ENCODE data around the gene ZNF335.
"Not testable (repeated sequence)": the region's sequence is repeated elsewhere in the genome, so short reads cannot be mapped to it uniquely, and the experiment has no call there.

The ZNF335 gene

GRCh38 chr20:45910670-45911485 lies 61.1 kb downstream of the ZNF335 start:
- DNase-seq (ENCODE audit: low read depth in 2 of 2): peak; percentile 99 to 100

DNA sequence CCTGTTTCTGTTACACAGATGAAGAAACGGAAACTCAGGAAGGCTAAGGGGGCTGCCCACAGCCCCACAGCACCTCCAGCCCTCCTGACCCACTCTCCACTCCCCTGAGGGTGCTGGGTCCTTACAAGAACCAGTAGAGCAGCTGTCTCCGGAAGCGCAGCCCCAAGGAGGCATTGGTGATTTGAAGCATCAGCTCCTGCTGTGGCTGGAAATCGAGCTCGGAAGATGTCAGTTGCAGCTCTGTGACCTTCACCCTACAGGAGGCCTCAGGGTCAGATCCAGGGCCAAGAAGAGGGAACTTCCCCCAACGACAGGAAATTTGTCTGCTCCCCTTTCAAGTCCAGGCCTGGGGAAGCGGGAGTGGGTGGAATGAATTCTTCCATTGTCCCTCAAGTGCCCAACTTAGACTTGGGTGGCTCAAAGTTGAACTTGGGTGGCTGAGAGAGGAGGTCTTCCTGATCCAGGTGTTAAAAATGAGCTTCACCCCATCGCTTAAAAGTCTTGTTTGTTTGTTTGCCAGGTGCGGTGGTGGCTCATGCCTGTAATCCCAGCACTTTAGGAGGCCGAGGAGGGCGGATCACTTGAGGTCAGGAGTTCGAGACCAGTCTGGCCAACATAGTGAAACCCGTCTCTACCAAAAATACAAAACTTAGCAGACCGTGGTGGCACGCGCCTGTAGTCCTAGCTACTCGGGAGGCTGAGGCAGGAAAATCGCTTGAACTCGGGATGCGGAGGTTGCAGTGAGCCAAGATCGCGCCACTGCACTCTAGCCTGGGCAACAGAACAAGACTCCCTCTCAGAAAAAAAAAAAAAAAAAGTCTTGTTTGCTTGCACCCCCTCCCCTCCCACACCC lies 62.0 kb downstream of the ZNF335 start:
- no peak for DNase-seq (ENCODE audit: low read depth in 2 of 2)

- DNase-seq (ENCODE audit: low read depth in 2 of 2): no peak
Observed at GRCh38 chr20:45909336-45909808, 62.6 kb downstream of the ZNF335 start.

- DNase-seq (ENCODE audit: low read depth in 2 of 2): no peak
Observed at GRCh38 chr20:45908084-45908483, 63.9 kb downstream of the ZNF335 start.

GRCh38 chr20:45907219-45907948 lies 64.6 kb downstream of the ZNF335 start:
- DNase-seq (ENCODE audit: low read depth in 2 of 2): no peak

- DNase-seq (ENCODE audit: low read depth in 2 of 2): no peak
Observed at GRCh38 chr20:45905505-45906079, 66.4 kb downstream of the ZNF335 start.

DNA sequence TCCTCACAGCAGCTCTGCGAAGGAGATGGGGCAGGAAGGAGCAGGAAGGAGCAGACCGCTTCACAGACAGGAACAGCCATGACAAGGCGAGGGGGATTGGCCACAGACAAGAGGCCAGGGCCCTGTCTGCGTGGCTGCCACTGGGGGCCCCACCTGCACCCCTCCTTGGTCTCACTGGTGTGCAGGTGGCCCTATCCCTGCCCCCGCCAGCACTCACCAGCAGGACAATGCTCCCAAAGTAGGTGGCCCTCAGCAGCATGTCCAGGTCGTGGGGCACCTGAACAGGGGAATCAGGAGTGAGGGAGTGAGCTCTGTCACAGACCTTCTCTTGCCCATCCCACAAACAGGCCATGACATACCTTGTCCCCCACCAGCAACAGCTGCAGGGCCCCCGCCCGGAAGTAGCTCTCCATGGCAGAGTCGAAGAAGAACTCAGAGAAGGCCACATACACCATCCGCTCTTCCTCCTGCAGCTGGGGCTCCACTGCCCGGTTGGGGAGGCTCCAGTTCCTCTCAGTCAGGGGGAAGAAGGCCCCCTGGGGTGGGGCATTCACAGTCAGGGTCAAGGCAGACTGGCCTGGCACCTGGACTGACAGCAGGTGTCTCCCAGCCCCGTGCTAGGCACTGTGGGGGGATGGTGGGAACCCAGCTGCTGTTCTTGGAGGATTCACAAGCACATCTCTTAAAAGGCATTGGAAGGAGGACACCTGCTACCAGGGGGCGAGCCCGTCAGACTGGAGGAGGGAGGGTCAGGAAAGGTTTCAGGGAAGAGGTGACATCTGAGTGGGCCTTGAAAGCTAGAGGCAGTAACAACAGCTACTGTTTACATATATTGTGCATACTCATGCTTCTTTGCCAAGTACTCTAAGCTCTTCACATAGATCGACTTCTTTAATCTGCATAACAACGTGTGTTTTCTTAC lies 67.2 kb downstream of the ZNF335 start:
- no peak for DNase-seq (ENCODE audit: low read depth in 2 of 2)

DNA sequence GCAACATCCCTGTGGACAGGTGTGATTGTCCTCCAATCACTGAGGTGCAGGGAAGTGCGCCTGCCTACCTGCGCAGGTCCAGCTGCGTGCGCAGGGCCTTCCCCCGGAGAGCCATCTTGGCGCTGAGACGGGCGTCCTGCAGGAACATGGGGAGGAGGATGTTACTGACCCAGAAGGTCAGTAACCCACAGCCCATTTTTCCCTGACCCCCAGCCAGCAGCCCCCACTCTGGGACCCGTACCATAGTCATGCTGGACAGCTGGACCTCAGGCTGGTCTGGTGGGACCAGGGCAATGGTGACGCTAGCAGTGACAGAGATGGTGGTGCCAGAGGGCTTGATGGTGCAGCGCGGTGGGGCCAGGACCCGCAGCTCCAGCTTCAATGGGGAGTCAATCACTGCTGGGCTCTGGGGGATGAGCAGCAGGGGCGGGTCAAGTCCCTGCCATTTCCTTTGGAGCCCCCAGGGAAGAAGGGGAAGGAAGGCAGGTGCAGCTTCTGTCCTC lies 69.8 kb downstream of the ZNF335 start:
- no peak for DNase-seq (ENCODE audit: low read depth in 2 of 2)

DNA sequence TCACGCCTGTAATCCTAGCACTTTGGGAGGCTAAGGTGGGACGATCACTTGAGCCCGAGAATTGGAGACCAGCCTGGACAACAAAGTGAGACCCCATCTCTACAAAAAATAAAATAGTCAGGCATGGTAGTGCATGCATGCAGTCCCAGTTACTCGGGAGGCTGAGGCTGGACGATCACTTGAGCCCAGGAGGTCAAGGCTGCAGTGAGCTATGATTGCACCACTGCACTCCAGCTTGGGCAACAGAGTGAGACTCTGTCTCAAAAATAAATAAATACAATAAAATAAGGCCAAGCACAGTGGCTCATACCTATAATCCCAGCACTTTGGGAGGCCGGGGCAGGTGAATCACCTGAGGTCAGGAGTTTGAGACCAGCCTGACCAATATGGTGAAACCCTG lies 70.7 kb downstream of the ZNF335 start:
- not testable (repeated sequence) for DNase-seq (ENCODE audit: low read depth in 2 of 2)

DNA sequence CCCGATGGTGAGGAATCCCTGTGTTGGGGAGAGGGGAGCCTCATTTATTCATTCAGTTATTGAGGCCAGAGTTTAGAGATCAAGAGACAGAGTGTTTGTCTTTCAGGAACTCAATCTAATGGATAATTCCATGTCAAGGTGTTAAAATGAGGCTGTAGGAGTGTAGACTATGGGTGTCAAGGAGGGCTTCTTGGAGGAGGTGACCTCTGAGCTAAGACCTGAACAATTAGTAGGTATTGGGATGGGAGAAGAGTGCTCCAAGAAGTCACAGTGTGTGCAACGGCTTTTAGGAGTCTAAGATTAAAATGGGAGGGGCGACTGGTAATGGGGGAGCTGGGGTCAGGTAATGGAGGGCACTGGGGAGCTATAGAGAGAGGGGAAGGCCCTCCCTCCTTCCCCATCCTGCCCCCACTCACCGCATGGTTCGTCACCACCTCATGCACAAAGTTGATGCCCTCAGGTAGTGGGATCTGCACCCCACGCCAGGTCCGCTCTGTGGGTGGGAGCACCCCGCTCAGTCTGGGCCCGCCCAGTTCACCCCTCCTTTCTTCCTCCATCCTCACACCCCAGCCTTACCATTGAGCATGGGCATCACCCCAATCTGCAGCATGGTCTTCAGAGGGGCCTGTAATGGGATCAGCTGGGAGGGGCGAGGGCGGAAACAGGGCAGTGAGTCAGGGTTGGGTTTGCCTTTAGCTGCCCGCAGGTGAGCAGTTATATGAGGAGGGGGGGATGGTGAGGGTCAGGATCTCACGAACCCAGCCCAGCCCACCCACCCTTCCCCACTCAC lies 72.8 kb downstream of the ZNF335 start:
- no peak for DNase-seq (ENCODE audit: low read depth in 2 of 2)

All from fibroblast of skin of left biceps (primary cell).